IMR-90 (cell line): ENCODE results near the gene SRRM3.

Experiments
- BHLHE40 ChIP-seq: fragments of 150-350 bp; IDR thresholded peaks from 2 replicates; pipeline ENCODE4 v1.6.1; 2016; ENCODE audit warnings: mild to moderate bottlenecking, low read depth, low read length
- CEBPB ChIP-seq: IDR thresholded peaks from 2 replicates; pipeline ENCODE4 v1.6.1; 2012; ENCODE audit warnings: low read depth, low read length, improper control_type of control experiment
- CHD1 ChIP-seq: IDR thresholded peaks from 2 replicates; pipeline ENCODE4 v1.6.1; 2012; ENCODE audit warnings: low read depth, low read length, improper control_type of control experiment
- FOS ChIP-seq: fragments of 150-350 bp; IDR thresholded peaks from 2 replicates; pipeline ENCODE4 v1.6.1; 2016; ENCODE audit warnings: low read depth, low read length
- MAFK ChIP-seq: IDR thresholded peaks from 2 replicates; pipeline ENCODE4 v1.6.1; 2012; ENCODE audit warnings: low read depth, low read length, improper control_type of control experiment
- POLR2A ChIP-seq: IDR thresholded peaks from 2 replicates; pipeline ENCODE4 v1.6.1; 2012; ENCODE audit warnings: mild to moderate bottlenecking, low read depth, low read length
- RCOR1 ChIP-seq: IDR thresholded peaks from 2 replicates; pipeline ENCODE4 v1.6.1; 2012; ENCODE audit warnings: mild to moderate bottlenecking, low read length, improper control_type of control experiment; ENCODE audit not compliant: insufficient replicate concordance
- RFX5 ChIP-seq: IDR thresholded peaks from 2 replicates; pipeline ENCODE4 v1.8.0; 2012; ENCODE audit warnings: low read depth, mild to moderate bottlenecking, low read length, moderate library complexity
- SMC3 ChIP-seq: fragments of 150-350 bp; IDR thresholded peaks from 2 replicates; pipeline ENCODE4 v1.6.1; 2016; ENCODE audit warnings: low read depth, mild to moderate bottlenecking, antibody characterized with exemption, low read length, moderate library complexity
- TF ChIP-seq, protein P1 (sequence below): conservative IDR thresholded peaks from 2 replicates; pipeline ENCODE4 v1.5.1; 2012; ENCODE audit warnings: mild to moderate bottlenecking, low read depth, low read length, improper control_type of control experiment
- TF ChIP-seq, protein P2 (sequence below): fragments of 150-350 bp; IDR thresholded peaks from 2 replicates; pipeline ENCODE4 v1.6.1; 2016; ENCODE audit warnings: low read depth, mild to moderate bottlenecking, low read length, moderate library complexity, borderline replicate concordance
- TF ChIP-seq, protein P3 (sequence below): fragments of 150-350 bp; IDR thresholded peaks from 2 replicates; pipeline ENCODE4 v1.6.1; 2017; ENCODE audit warnings: mild to moderate bottlenecking, antibody characterized with exemption, low read length, low read depth

DNA sequence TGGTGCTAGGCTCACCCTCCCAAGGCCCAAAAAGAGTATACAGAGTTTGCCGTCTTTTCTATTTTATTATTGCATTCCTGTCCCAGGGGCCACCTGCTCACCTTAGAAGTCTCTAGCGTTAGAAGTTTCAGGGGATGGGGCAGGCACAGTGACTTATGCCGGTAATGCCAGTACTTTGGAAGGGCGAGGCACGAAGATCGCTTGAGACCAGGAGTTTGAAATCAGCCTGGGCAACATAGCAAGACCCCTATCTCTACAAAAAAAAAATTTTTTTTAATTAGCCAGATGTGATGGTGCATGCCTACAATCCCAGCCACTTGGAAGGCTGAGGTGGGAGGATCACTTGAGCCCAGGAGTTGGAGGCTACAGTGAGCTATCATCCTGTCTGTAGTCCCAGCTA, 70.4 kb downstream of the SRRM3 start:
- TF ChIP-seq POLR2A (no peak), MAFK (no peak), BHLHE40 (no peak), FOS (no peak), CEBPB (no peak), CHD1 (no peak), RFX5 (no peak), RCOR1 (no peak), SMC3 (no peak)
- TF ChIP-seq, protein P1, sequence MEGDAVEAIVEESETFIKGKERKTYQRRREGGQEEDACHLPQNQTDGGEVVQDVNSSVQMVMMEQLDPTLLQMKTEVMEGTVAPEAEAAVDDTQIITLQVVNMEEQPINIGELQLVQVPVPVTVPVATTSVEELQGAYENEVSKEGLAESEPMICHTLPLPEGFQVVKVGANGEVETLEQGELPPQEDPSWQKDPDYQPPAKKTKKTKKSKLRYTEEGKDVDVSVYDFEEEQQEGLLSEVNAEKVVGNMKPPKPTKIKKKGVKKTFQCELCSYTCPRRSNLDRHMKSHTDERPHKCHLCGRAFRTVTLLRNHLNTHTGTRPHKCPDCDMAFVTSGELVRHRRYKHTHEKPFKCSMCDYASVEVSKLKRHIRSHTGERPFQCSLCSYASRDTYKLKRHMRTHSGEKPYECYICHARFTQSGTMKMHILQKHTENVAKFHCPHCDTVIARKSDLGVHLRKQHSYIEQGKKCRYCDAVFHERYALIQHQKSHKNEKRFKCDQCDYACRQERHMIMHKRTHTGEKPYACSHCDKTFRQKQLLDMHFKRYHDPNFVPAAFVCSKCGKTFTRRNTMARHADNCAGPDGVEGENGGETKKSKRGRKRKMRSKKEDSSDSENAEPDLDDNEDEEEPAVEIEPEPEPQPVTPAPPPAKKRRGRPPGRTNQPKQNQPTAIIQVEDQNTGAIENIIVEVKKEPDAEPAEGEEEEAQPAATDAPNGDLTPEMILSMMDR, result no peak
- TF ChIP-seq, protein P2, sequence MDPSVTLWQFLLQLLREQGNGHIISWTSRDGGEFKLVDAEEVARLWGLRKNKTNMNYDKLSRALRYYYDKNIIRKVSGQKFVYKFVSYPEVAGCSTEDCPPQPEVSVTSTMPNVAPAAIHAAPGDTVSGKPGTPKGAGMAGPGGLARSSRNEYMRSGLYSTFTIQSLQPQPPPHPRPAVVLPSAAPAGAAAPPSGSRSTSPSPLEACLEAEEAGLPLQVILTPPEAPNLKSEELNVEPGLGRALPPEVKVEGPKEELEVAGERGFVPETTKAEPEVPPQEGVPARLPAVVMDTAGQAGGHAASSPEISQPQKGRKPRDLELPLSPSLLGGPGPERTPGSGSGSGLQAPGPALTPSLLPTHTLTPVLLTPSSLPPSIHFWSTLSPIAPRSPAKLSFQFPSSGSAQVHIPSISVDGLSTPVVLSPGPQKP, result no peak
- TF ChIP-seq, protein P3, sequence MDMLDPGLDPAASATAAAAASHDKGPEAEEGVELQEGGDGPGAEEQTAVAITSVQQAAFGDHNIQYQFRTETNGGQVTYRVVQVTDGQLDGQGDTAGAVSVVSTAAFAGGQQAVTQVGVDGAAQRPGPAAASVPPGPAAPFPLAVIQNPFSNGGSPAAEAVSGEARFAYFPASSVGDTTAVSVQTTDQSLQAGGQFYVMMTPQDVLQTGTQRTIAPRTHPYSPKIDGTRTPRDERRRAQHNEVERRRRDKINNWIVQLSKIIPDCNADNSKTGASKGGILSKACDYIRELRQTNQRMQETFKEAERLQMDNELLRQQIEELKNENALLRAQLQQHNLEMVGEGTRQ, result no peak
